CD14-positive monocyte (primary cell): Measurements from ENCODE around the gene CYP46A1. TPM values are rescaled to one million over a fixed set of nuclear protein-coding genes. Genes with fewer than 3 reads are reported as not detected.

ENCODE experiments used
- DNase-seq, 3 donors: peaks; one replicate each; pipeline ENCODE4 v3.0.0-alpha.2; 2011 to 2022
- H2AFZ ChIP-seq: 2 replicates; pipeline ENCODE4 v1.6.0; 2012; ENCODE audit warnings: mild to moderate bottlenecking, low read depth, low read length, inconsistent platforms; ENCODE audit not compliant: insufficient read depth, poor library complexity, severe bottlenecking
- H3K27ac ChIP-seq, 2 donors: 1 replicate in 1 of 2; 2 replicates in 1 of 2; pipeline ENCODE4 v1.5.1; 2012 to 2013; ENCODE audit warnings: low read length in 2 of 2, control low read depth in 1 of 2, inconsistent platforms in 1 of 2, low read depth in 1 of 2, mild to moderate bottlenecking in 1 of 2
- H3K27me3 ChIP-seq, 2 donors: one replicate each; pipeline versions ENCODE4 v1.6.0 to v1.6.1; 2011 to 2013; ENCODE audit warnings: low read length in 2 of 2; ENCODE audit not compliant: control insufficient read depth in 2 of 2, insufficient read depth in 2 of 2
- H3K36me3 ChIP-seq, 2 donors: replicated peaks in 1 of 2; 1 replicate in 1 of 2; 2 replicates in 1 of 2; pipeline versions ENCODE4 v1.5.1 to v1.6.1; 2012 to 2013; ENCODE audit warnings: low read length in 2 of 2, control low read depth in 1 of 2, inconsistent platforms in 1 of 2, mild to moderate bottlenecking in 1 of 2; ENCODE audit not compliant: insufficient read depth in 2 of 2, control insufficient read depth in 1 of 2
- H3K4me1 ChIP-seq, 2 donors: 1 replicate in 1 of 2; 2 replicates in 1 of 2; pipeline versions ENCODE4 v1.5.1 to v1.6.1; 2012 to 2013; ENCODE audit warnings: low read length in 2 of 2, control low read depth in 1 of 2, inconsistent platforms in 1 of 2, mild to moderate bottlenecking in 1 of 2, moderate library complexity in 1 of 2; ENCODE audit not compliant: insufficient read depth in 2 of 2, control insufficient read depth in 1 of 2
- H3K4me2 ChIP-seq: replicated peaks from 2 replicates; pipeline ENCODE3; 2012; ENCODE audit warnings: low read length, moderate library complexity, mild to moderate bottlenecking; ENCODE audit not compliant: poor library complexity, severe bottlenecking; ENCODE audit errors: extremely low read depth
- H3K4me3 ChIP-seq, 3 experiments: fragments of 200-600 bp in 1 of 3; sonication (generic) in 1 of 3; replicated peaks in 1 of 3; 1 replicate in 2 of 3; 2 replicates in 1 of 3; pipeline ENCODE4 v1.5.1; 2011 to 2013; ENCODE audit warnings: low read length in 3 of 3, mild to moderate bottlenecking in 3 of 3, control low read depth in 2 of 3, low read depth in 2 of 3, inconsistent platforms in 1 of 3, moderate library complexity in 1 of 3
- H3K79me2 ChIP-seq: 2 replicates; pipeline ENCODE4 v1.6.0; 2012; ENCODE audit warnings: mild to moderate bottlenecking, control low read depth, inconsistent platforms, low read length, moderate library complexity; ENCODE audit not compliant: insufficient read depth
- H3K9ac ChIP-seq: 2 replicates; pipeline ENCODE4 v1.6.0; 2017; ENCODE audit warnings: low read length, mild to moderate bottlenecking; ENCODE audit not compliant: insufficient read depth, poor library complexity, severe bottlenecking
- H3K9me3 ChIP-seq, 2 donors: replicated peaks in 1 of 2; 1 replicate in 1 of 2; 2 replicates in 1 of 2; pipeline versions ENCODE4 v1.5.1 to v1.6.1; 2012 to 2013; ENCODE audit warnings: low read length in 2 of 2, control low read depth in 1 of 2; ENCODE audit not compliant: control insufficient read depth in 1 of 2, insufficient read depth in 1 of 2
- H4K20me1 ChIP-seq: 2 replicates; pipeline ENCODE4 v1.6.0; 2012; ENCODE audit warnings: mild to moderate bottlenecking, low read length, control low read depth, moderate library complexity; ENCODE audit not compliant: insufficient read depth
- H3K27ac Mint-ChIP-seq, 7 donors: one replicate each; pipeline ENCODE4 v1.8.0; 2020; ENCODE audit warnings: mild to moderate bottlenecking in 7 of 7, mixed read lengths in 7 of 7, moderate library complexity in 6 of 7, inconsistent platforms in 2 of 7
- H3K27me3 Mint-ChIP-seq, 3 donors: one replicate each; pipeline ENCODE4 v1.8.0; 2021 to 2022; ENCODE audit warnings: low read depth in 3 of 3, mild to moderate bottlenecking in 3 of 3, mixed read lengths in 3 of 3, moderate library complexity in 3 of 3, inconsistent platforms in 1 of 3
- H3K36me3 Mint-ChIP-seq, 2 donors: one replicate each; pipeline ENCODE4 v1.8.0; 2020; ENCODE audit warnings: mixed read lengths in 2 of 2, inconsistent platforms in 1 of 2, mild to moderate bottlenecking in 1 of 2
- H3K4me1 Mint-ChIP-seq: one replicate; pipeline ENCODE4 v1.8.0; 2020; ENCODE audit warnings: mild to moderate bottlenecking, mixed read lengths
- H3K4me3 Mint-ChIP-seq, 2 donors: one replicate each; pipeline ENCODE4 v1.8.0; 2020; ENCODE audit warnings: mild to moderate bottlenecking in 2 of 2, mixed read lengths in 2 of 2, moderate library complexity in 1 of 2
- H3K9me3 Mint-ChIP-seq, 7 donors: one replicate each; pipeline ENCODE4 v1.8.0; 2020 to 2022; ENCODE audit warnings: mixed read lengths in 7 of 7, mild to moderate bottlenecking in 6 of 7, moderate library complexity in 6 of 7, inconsistent platforms in 2 of 7
- WGBS: methylation state at CpG from one replicate; pipeline ENCODE4 v1.1.5; 2013; ENCODE audit warnings: missing lambda C conversion rate; ENCODE audit not compliant: insufficient coverage; 5-methylcytosine and 5-hydroxymethylcytosine counted together
- intact Hi-C, 2 donors: fragments of 100-400 bp; cut with micrococcal nuclease; formaldehyde crosslinking; loops; one replicate each; pipeline versions ENCODE4 v1.15.0 to v1.15.1; 2023
- polyA plus RNA-seq, 3 donors: library from polyadenylated mRNA; depleted of rRNA in 1 of 3; unstranded in 2 of 3; stranded (reverse) in 1 of 3; fragments of 300-500 nt in 2 of 3; fragments of >200 nt in 1 of 3; fragmentation: Illumina TruSeq in 2 of 3; gene quantifications; 1 replicate in 2 of 3; 2 replicates in 1 of 3; pipeline ENCODE4 v1.2.3, GENCODE V29; 2012 to 2021
- TF ChIP-seq, protein P1 (sequence below): fragments of 200-600 bp; IDR thresholded peaks from one replicate; pipeline ENCODE4 v1.8.0; 2022; ENCODE audit warnings: antibody characterized with exemption, mild to moderate bottlenecking

Gene CYP46A1
- polyA plus RNA-seq, 3 donors: not detected

GRCh38 chr14:99681101-99681831 lies 2.8 kb upstream of the CYP46A1 start:
- Mint-ChIP-seq H3K27me3 (peaks cover 26 to 40% (median 28%) of the 10 kb centered on the region in 3 donors), H3K9me3 (peaks cover 15 to 39% (median 24%) of the 10 kb centered on the region in 7 donors), H3K27ac (peak overlapping the region in 2 of 7 donors; percentile 9 to 78), H3K36me3 (no peaks in the 10 kb centered on the region), H3K4me3 (no peak overlapping the region), H3K4me1 (peaks cover 12% of the 10 kb centered on the region)
- no peak overlapping the region for H3K27ac ChIP-seq
- DNase-seq: no peak
- no peaks in the 10 kb centered on the region for H4K20me1 ChIP-seq
- WGBS: 91% methylated on average over 12 of the region's 12 CpGs
- TF ChIP-seq, protein P1, sequence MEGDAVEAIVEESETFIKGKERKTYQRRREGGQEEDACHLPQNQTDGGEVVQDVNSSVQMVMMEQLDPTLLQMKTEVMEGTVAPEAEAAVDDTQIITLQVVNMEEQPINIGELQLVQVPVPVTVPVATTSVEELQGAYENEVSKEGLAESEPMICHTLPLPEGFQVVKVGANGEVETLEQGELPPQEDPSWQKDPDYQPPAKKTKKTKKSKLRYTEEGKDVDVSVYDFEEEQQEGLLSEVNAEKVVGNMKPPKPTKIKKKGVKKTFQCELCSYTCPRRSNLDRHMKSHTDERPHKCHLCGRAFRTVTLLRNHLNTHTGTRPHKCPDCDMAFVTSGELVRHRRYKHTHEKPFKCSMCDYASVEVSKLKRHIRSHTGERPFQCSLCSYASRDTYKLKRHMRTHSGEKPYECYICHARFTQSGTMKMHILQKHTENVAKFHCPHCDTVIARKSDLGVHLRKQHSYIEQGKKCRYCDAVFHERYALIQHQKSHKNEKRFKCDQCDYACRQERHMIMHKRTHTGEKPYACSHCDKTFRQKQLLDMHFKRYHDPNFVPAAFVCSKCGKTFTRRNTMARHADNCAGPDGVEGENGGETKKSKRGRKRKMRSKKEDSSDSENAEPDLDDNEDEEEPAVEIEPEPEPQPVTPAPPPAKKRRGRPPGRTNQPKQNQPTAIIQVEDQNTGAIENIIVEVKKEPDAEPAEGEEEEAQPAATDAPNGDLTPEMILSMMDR: no peak
- no peak overlapping the region for H3K4me3 ChIP-seq
- no peaks in the 10 kb centered on the region for H3K79me2 ChIP-seq
- no peak overlapping the region for H3K4me2 ChIP-seq
- no peak overlapping the region for H2AFZ ChIP-seq
- peaks cover 15 to 20% of the 10 kb centered on the region in 2 donors for H3K4me1 ChIP-seq
- peaks cover 8 to 13% of the 10 kb centered on the region in 2 donors for H3K27me3 ChIP-seq
- intact Hi-C loops: loop anchor here (5.0 to 10.0 kb wide), 3 partner anchors 199 to 514 kb away; partner anchors contain the start of genes CCNK (in 1 of the 2) and SETD3 (in 1 of the 2)
- H3K9ac ChIP-seq: no peak overlapping the region
- H3K36me3 ChIP-seq: no peaks in the 10 kb centered on the region
- H3K9me3 ChIP-seq: peaks cover 22 to 25% of the 10 kb centered on the region in 2 donors

DNA sequence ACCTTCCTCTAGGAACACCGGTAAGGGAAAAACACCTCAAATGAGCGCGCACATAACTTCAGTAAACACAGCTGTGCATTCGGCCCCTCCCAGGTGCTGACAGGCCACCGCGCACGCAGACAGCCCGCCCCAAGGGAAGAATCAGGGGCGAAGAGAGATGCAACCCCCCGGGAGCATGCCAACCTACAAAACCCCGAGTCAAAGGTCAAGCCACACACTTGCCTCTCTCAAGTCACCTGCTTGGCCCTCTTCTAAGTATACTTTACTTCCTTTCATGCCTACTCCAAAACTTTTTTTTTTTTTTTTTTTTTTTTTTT lies 2.3 kb upstream of the CYP46A1 start:
- Histone ChIP-seq H3K4me1 (peaks cover 15 to 20% of the 10 kb centered on the region in 2 donors), H2AFZ (no peak overlapping the region), H3K9me3 (peaks cover 22 to 23% of the 10 kb centered on the region in 2 donors), H3K4me3 (no peak overlapping the region), H3K9ac (no peak overlapping the region), H3K4me2 (no peak overlapping the region), H3K79me2 (no peaks in the 10 kb centered on the region), H3K27ac (no peak overlapping the region), H3K27me3 (peaks cover 8 to 13% of the 10 kb centered on the region in 2 donors), H4K20me1 (no peaks in the 10 kb centered on the region), H3K36me3 (no peaks in the 10 kb centered on the region)
- peaks cover 28 to 40% (median 28%) of the 10 kb centered on the region in 3 donors for H3K27me3 Mint-ChIP-seq
- no peak overlapping the region for H3K27ac Mint-ChIP-seq
- no peaks in the 10 kb centered on the region for H3K36me3 Mint-ChIP-seq
- peaks cover 15 to 39% (median 24%) of the 10 kb centered on the region in 7 donors for H3K9me3 Mint-ChIP-seq
- WGBS: 97% methylated on average over 6 of the region's 11 CpGs
- no peak overlapping the region for H3K4me3 Mint-ChIP-seq
- H3K4me1 Mint-ChIP-seq: peaks cover 12% of the 10 kb centered on the region
- intact Hi-C loops: loop anchor here (5.0 to 10.0 kb wide), 3 partner anchors 199 to 513 kb away; partner anchors contain the start of genes CCNK (in 1 of the 2) and SETD3 (in 1 of the 2)
- no peak for DNase-seq
- TF ChIP-seq, protein P1: no peak
